HepG2 (cell line): ENCODE data around the gene STMND1. TPM values are rescaled to one million over a fixed set of nuclear protein-coding genes. Genes with fewer than 3 reads are reported as not detected.

Source experiments
- ARID5B ChIP-seq: IDR thresholded peaks from 2 replicates; pipeline ENCODE4 v1.4.0; 2020; ENCODE audit warnings: mild to moderate bottlenecking, missing genetic modification reagents
- CEBPB ChIP-seq: IDR thresholded peaks from 2 replicates; pipeline ENCODE4 v1.6.1; 2011; ENCODE audit warnings: low read depth, low read length, improper control_type of control experiment, borderline replicate concordance
- CENPBD1 ChIP-seq: sonication (generic); formaldehyde crosslinking; IDR thresholded peaks from 2 replicates; pipeline ENCODE4 v1.8.0; 2022; ENCODE audit warnings: missing genetic modification reagents, low read depth, mild to moderate bottlenecking, borderline replicate concordance
- CERS6 ChIP-seq: sonication (generic); formaldehyde crosslinking; IDR thresholded peaks from 2 replicates; pipeline ENCODE4 v1.5.0; 2020; ENCODE audit warnings: missing genetic modification reagents
- CREB1 ChIP-seq, 2 experiments: fragments of 450-650 bp in 1 of 2; IDR thresholded peaks; 2 replicates each; pipeline ENCODE4 v1.6.1; 2016 to 2017; ENCODE audit warnings: control low read depth in 1 of 2, mild to moderate bottlenecking in 1 of 2, missing compliant biosample characterization in 1 of 2, missing genetic modification characterization in 1 of 2
- EP300 ChIP-seq, 3 experiments: sonication (generic) in 1 of 3; formaldehyde crosslinking in 1 of 3; IDR thresholded peaks; 2 replicates each; pipeline versions ENCODE4 v1.5.1 to v1.6.1; 2011 to 2020; ENCODE audit warnings: low read depth in 2 of 3, low read length in 2 of 3, borderline replicate concordance in 1 of 3, improper control_type of control experiment in 1 of 3, mild to moderate bottlenecking in 1 of 3, missing genetic modification reagents in 1 of 3, moderate library complexity in 1 of 3
- HDAC6 ChIP-seq: fragments of 200-600 bp; sonication (generic); IDR thresholded peaks from 2 replicates; pipeline ENCODE4 v1.7.0; 2017; ENCODE audit warnings: mild to moderate bottlenecking, antibody characterized with exemption, low read length, low read depth
- HINFP ChIP-seq: sonication (generic); formaldehyde crosslinking; IDR thresholded peaks from 2 replicates; pipeline ENCODE4 v1.4.0; 2020; ENCODE audit warnings: low read depth, mild to moderate bottlenecking, missing genetic modification reagents
- MIER3 ChIP-seq: IDR thresholded peaks from 2 replicates; pipeline ENCODE4 v1.6.1; 2016; ENCODE audit warnings: missing compliant biosample characterization, borderline replicate concordance
- MTA1 ChIP-seq: sonication (generic); formaldehyde crosslinking; IDR thresholded peaks from 2 replicates; pipeline ENCODE4 v1.4.0; 2020; ENCODE audit warnings: missing genetic modification reagents, mild to moderate bottlenecking, borderline replicate concordance
- NCOA5 ChIP-seq: sonication (generic); formaldehyde crosslinking; IDR thresholded peaks from 2 replicates; pipeline ENCODE4 v1.4.0; 2020; ENCODE audit warnings: missing genetic modification reagents
- NFKB2 ChIP-seq: sonication (generic); formaldehyde crosslinking; IDR thresholded peaks from 2 replicates; pipeline ENCODE4 v1.4.0; 2020; ENCODE audit warnings: missing genetic modification reagents, borderline replicate concordance
- RAD51 ChIP-seq: fragments of 450-650 bp; IDR thresholded peaks from 2 replicates; pipeline ENCODE4 v1.6.1; 2016; ENCODE audit warnings: borderline replicate concordance
- RARA ChIP-seq: IDR thresholded peaks from 2 replicates; pipeline ENCODE4 v1.6.1; 2016; ENCODE audit warnings: missing genetic modification reagents, missing compliant biosample characterization
- RBAK ChIP-seq: sonication (generic); formaldehyde crosslinking; IDR thresholded peaks from 2 replicates; pipeline ENCODE4 v1.5.1; 2020; ENCODE audit warnings: mild to moderate bottlenecking, missing genetic modification reagents
- RCOR2 ChIP-seq: IDR thresholded peaks from 2 replicates; pipeline ENCODE4 v1.6.1; 2016; ENCODE audit warnings: missing biosample characterization, missing genetic modification reagents
- SAFB2 ChIP-seq: sonication (generic); formaldehyde crosslinking; IDR thresholded peaks from 2 replicates; pipeline ENCODE4 v1.5.1; 2020; ENCODE audit warnings: missing genetic modification reagents, low read depth, mild to moderate bottlenecking, borderline replicate concordance
- SETDB1 ChIP-seq: sonication (generic); formaldehyde crosslinking; IDR thresholded peaks from 2 replicates; pipeline ENCODE4 v1.5.1; 2020; ENCODE audit warnings: missing genetic modification reagents, mild to moderate bottlenecking, borderline replicate concordance
- SOX13 ChIP-seq, 3 experiments: fragments of 450-650 bp in 1 of 3; sonication (generic) in 1 of 3; formaldehyde crosslinking in 1 of 3; IDR thresholded peaks in 2 of 3; conservative IDR thresholded peaks in 1 of 3; 2 replicates each; pipeline versions ENCODE4 v1.5.0 to v1.6.1; 2016 to 2020; ENCODE audit warnings: antibody characterized with exemption in 1 of 3, mild to moderate bottlenecking in 1 of 3, missing compliant biosample characterization in 1 of 3, missing genetic modification reagents in 1 of 3, moderate library complexity in 1 of 3
- ZMYM4 ChIP-seq: sonication (generic); formaldehyde crosslinking; IDR thresholded peaks from 2 replicates; pipeline ENCODE4 v1.8.1; 2023; ENCODE audit warnings: mild to moderate bottlenecking, missing genetic modification reagents
- ZNF430 ChIP-seq: sonication (generic); formaldehyde crosslinking; IDR thresholded peaks from 2 replicates; pipeline ENCODE4 v1.9.0; 2021; ENCODE audit warnings: mild to moderate bottlenecking, missing genetic modification reagents
- ZNF619 ChIP-seq: sonication (generic); formaldehyde crosslinking; IDR thresholded peaks from 2 replicates; pipeline ENCODE4 v1.4.0; 2020; ENCODE audit warnings: mild to moderate bottlenecking, missing genetic modification reagents
- ZNF790 ChIP-seq: sonication (generic); formaldehyde crosslinking; IDR thresholded peaks from 2 replicates; pipeline ENCODE4 v1.8.0; 2022; ENCODE audit warnings: missing genetic modification reagents, mild to moderate bottlenecking, borderline replicate concordance
- ZSCAN30 ChIP-seq: sonication (generic); formaldehyde crosslinking; IDR thresholded peaks from 2 replicates; pipeline ENCODE4 v1.5.0; 2020; ENCODE audit warnings: mild to moderate bottlenecking, missing genetic modification reagents
- polyA plus RNA-seq, 8 experiments: library from polyadenylated mRNA; depleted of rRNA in 3 of 8; stranded (reverse) in 7 of 8; unstranded in 1 of 8; fragments of >200 nt; fragmentation: Illumina TruSeq in 4 of 8; extraction: Trizol in 4 of 8; gene quantifications; 2 replicates each; pipeline versions ENCODE4 v1.2.1 to v1.2.3, GENCODE V29; 2011 to 2016; ENCODE audit warnings: low read depth in 4 of 8, missing spikeins in 1 of 8, mixed read lengths in 1 of 8; ENCODE audit not compliant: insufficient read depth in 1 of 8
- total RNA-seq, 5 experiments: library from RNA; depleted of rRNA; stranded (reverse); fragments of >200 nt; fragmentation: Illumina TruSeq; extraction: Trizol; gene quantifications; 2 replicates each; pipeline ENCODE4 v1.2.3, GENCODE V29; 2016; ENCODE audit warnings: low read depth in 1 of 5

STMND1 gene
- total and polyA plus RNA-seq, 2 of the 13 experiments (the other 11 are each of a cell fraction or from before 2014, with no cell fraction given): not detected

GRCh38 chr6:17159240-17159639 lies 57.4 kb downstream of the STMND1 start (continued):
- TF ChIP-seq NFKB2 (CRISPR knock-in tag) (no peak), CENPBD1 (CRISPR knock-in tag) (no peak), HDAC6 (no peak), RARA (CRISPR knock-in tag) (no peak), ZNF619 (CRISPR knock-in tag) (no peak), ARID5B (CRISPR knock-in tag) (peak; percentile 58; the same call in 1 of the 2 replicates), HINFP (CRISPR knock-in tag) (no peak), CREB1 (IDR thresholded peaks at IDR 0.05) (no peak), CREB1 (CRISPR knock-in tag; IDR thresholded peaks at IDR 0.05) (no peak), MTA1 (no peak), ZSCAN30 (CRISPR knock-in tag) (no peak), SOX13 (IDR thresholded peaks at IDR 0.05) (no peak), SOX13 (CRISPR knock-in tag; conservative IDR thresholded peaks at IDR 0.05 in 1 of 2, IDR thresholded peaks at IDR 0.05 in 1 of 2) (peak in 1 of 2 experiments; percentile 66; a peak in 2 of 4 replicates), SAFB2 (CRISPR knock-in tag) (no peak), RAD51 (no peak), CERS6 (no peak), ZNF790 (CRISPR knock-in tag) (no peak), ZNF430 (CRISPR knock-in tag) (no peak), EP300 (IDR thresholded peaks at IDR 0.05; ENCODE audit: low read depth in 2 of 2, low read length in 2 of 2) (peak in 1 of 2 experiments; percentile 46; a peak in 1 of 4 replicates), EP300 (CRISPR knock-in tag; IDR thresholded peaks at IDR 0.05; ENCODE audit: borderline replicate concordance) (no peak; the same call in 1 of the 2 replicates), RCOR2 (CRISPR knock-in tag) (0 out of 2 replicates have a peak, but pooled peaks have one; percentile 36), CEBPB (peak; percentile 77), NCOA5 (CRISPR knock-in tag) (no peak), RBAK (CRISPR knock-in tag) (no peak), SETDB1 (CRISPR knock-in tag) (no peak), ZMYM4 (CRISPR knock-in tag) (peak; percentile 57), MIER3 (no peak)
